ENCODE measurements around the gene CYP4F12. TPM values are rescaled to one million over a fixed set of nuclear protein-coding genes. Genes with fewer than 3 reads are reported as not detected.

The CYP4F12 gene
- total RNA-seq, 1 experiment from 2014 or later: not detected

- H3K4me1 ChIP-seq (ENCODE audit: insufficient read depth, low read length): peaks cover 3% of the 10 kb centered on the region
- TF ChIP-seq EZH2 (IDR thresholded peaks at IDR 0.05; ENCODE audit: low read length, unreplicated experiment): no peak
- no peak for TF ChIP-seq EZH2phosphoT487 (IDR thresholded peaks at IDR 0.05; ENCODE audit: borderline replicate concordance, low read length)
- TF ChIP-seq CTCF (conservative IDR thresholded peaks at IDR 0.05; ENCODE audit: low read depth, low read length): no peak
- 0 out of 2 replicates have a peak, but pooled peaks cover 7% of the 10 kb centered on the region for H3K27me3 ChIP-seq (ENCODE audit: low read length)
- H3K27ac ChIP-seq (ENCODE audit: low read length): no peak overlapping the region
- H3K4me3 ChIP-seq (ENCODE audit: low read length): no peak overlapping the region
- ChIA-PET POLR2A (ENCODE audit: unreplicated experiment) (no interaction called here), CTCF (no interaction called here)
- DNase-seq (no peak), ATAC-seq (no peak)
- no peak overlapping the region for H3K4me2 ChIP-seq (ENCODE audit: low read length)
- no peaks in the 10 kb centered on the region for H3F3A ChIP-seq (ENCODE audit: low read length, unreplicated experiment)
- H3K9ac ChIP-seq (ENCODE audit: low read length): no peak overlapping the region
- intact Hi-C loops (cut with micrococcal nuclease): no loop called here
- no peaks in the 10 kb centered on the region for H3K36me3 ChIP-seq (ENCODE audit: low read depth, low read length)
- no TSS peak for BruUV-seq (replicated peaks)
- H2AFZ ChIP-seq (ENCODE audit: low read length): no peak overlapping the region
- H3K9me3 ChIP-seq (ENCODE audit: low read length): no peaks in the 10 kb centered on the region
- no peaks in the 10 kb centered on the region for H4K20me1 ChIP-seq (ENCODE audit: low read length)
- H3K9me2 ChIP-seq (replicated peaks; ENCODE audit: low read length): no peaks in the 10 kb centered on the region
- no peaks in the 10 kb centered on the region for H3K79me2 ChIP-seq (ENCODE audit: low read length)
Observed at GRCh38 chr19:15635016-15635805, 37.7 kb upstream of the CYP4F12 start.

GRCh38 chr19:15636026-15636425, 36.9 kb upstream of the CYP4F12 start:
- 0 out of 2 replicates have a peak, but pooled peaks cover 7% of the 10 kb centered on the region for H3K27me3 ChIP-seq (ENCODE audit: low read length)
- H3K9ac ChIP-seq (ENCODE audit: low read length): no peak overlapping the region
- BruUV-seq (replicated peaks): no TSS peak
- no peak overlapping the region for H2AFZ ChIP-seq (ENCODE audit: low read length)
- no peak for ATAC-seq
- no peaks in the 10 kb centered on the region for H3K36me3 ChIP-seq (ENCODE audit: low read depth, low read length)
- POLR2A ChIA-PET (ENCODE audit: unreplicated experiment): no interaction called here
- peaks cover 9% of the 10 kb centered on the region for H3K4me1 ChIP-seq (ENCODE audit: insufficient read depth, low read length)
- H3F3A ChIP-seq (ENCODE audit: low read length, unreplicated experiment): no peaks in the 10 kb centered on the region
- no peaks in the 10 kb centered on the region for H3K79me2 ChIP-seq (ENCODE audit: low read length)
- CTCF ChIA-PET: no interaction called here
- no peaks in the 10 kb centered on the region for H3K9me2 ChIP-seq (replicated peaks; ENCODE audit: low read length)
- H3K4me2 ChIP-seq (ENCODE audit: low read length): no peak overlapping the region
- no peaks in the 10 kb centered on the region for H3K9me3 ChIP-seq (ENCODE audit: low read length)
- DNase-seq: no peak
- no peak overlapping the region for H3K4me3 ChIP-seq (ENCODE audit: low read length)
- TF ChIP-seq EZH2phosphoT487 (IDR thresholded peaks at IDR 0.05; ENCODE audit: borderline replicate concordance, low read length): no peak
- no peak for TF ChIP-seq EZH2 (IDR thresholded peaks at IDR 0.05; ENCODE audit: low read length, unreplicated experiment)
- TF ChIP-seq CTCF (conservative IDR thresholded peaks at IDR 0.05; ENCODE audit: low read depth, low read length): no peak
- H4K20me1 ChIP-seq (ENCODE audit: low read length): no peaks in the 10 kb centered on the region
- H3K27ac ChIP-seq (ENCODE audit: low read length): no peak overlapping the region
- intact Hi-C loops (cut with micrococcal nuclease): no loop called here

GRCh38 chr19:15639596-15639995, 33.3 kb upstream of the CYP4F12 start:
- TF ChIP-seq EZH2 (IDR thresholded peaks at IDR 0.05; ENCODE audit: low read length, unreplicated experiment): no peak
- no peak for TF ChIP-seq CTCF (conservative IDR thresholded peaks at IDR 0.05; ENCODE audit: low read depth, low read length)
- TF ChIP-seq EZH2phosphoT487 (IDR thresholded peaks at IDR 0.05; ENCODE audit: borderline replicate concordance, low read length): no peak
- no peaks in the 10 kb centered on the region for H4K20me1 ChIP-seq (ENCODE audit: low read length)
- no peak overlapping the region for H3K4me3 ChIP-seq (ENCODE audit: low read length)
- DNase-seq (no peak), ATAC-seq (no peak)
- H3F3A ChIP-seq (ENCODE audit: low read length, unreplicated experiment): no peaks in the 10 kb centered on the region
- no TSS peak for BruUV-seq (replicated peaks)
- H3K9me2 ChIP-seq (replicated peaks; ENCODE audit: low read length): no peaks in the 10 kb centered on the region
- H3K4me2 ChIP-seq (ENCODE audit: low read length): no peak overlapping the region
- H2AFZ ChIP-seq (ENCODE audit: low read length): no peak overlapping the region
- H3K4me1 ChIP-seq (ENCODE audit: insufficient read depth, low read length): peaks cover 11% of the 10 kb centered on the region
- intact Hi-C loops (cut with micrococcal nuclease): no loop called here
- H3K36me3 ChIP-seq (ENCODE audit: low read depth, low read length): no peaks in the 10 kb centered on the region
- H3K9ac ChIP-seq (ENCODE audit: low read length): no peak overlapping the region
- H3K9me3 ChIP-seq (ENCODE audit: low read length): no peaks in the 10 kb centered on the region
- CTCF ChIA-PET: no interaction called here
- H3K27ac ChIP-seq (ENCODE audit: low read length): no peak overlapping the region
- 0 out of 2 replicates have a peak, but pooled peaks cover 3% of the 10 kb centered on the region for H3K27me3 ChIP-seq (ENCODE audit: low read length)
- POLR2A ChIA-PET (ENCODE audit: unreplicated experiment): no interaction called here
- no peaks in the 10 kb centered on the region for H3K79me2 ChIP-seq (ENCODE audit: low read length)
